GM12878 (cell line): ENCODE results near the gene RIC3. TPM values are rescaled to one million over a fixed set of nuclear protein-coding genes. Genes with fewer than 3 reads are reported as not detected.

Experiments used
- ATAC-seq: fragments of 200-7000 bp; cut with Tn5 transposase; 3 replicates; pipeline ENCODE4 v1.9.1; 2020; ENCODE audit warnings: mild to moderate bottlenecking, moderate library complexity
- BruUV-seq: library from RNA; stranded (reverse); fragments of 400-500 nt; replicated peaks from 2 replicates; lab custom pipeline; 2021; lab: Mats Ljungman, UMichigan
- CTCF ChIA-PET: fragments of 300-600 bp; sonication (Branson Sonifier 250); formaldehyde crosslinking; extraction: SDS; loops from one replicate; lab custom pipeline; 2021; ENCODE audit warnings: inconsistent platforms; lab: Yijun Ruan, JAX
- POLR2A ChIA-PET: fragments of 350-600 bp; formaldehyde crosslinking; extraction: SDS; loops from one replicate; lab custom pipeline; 2021; ENCODE audit warnings: inconsistent platforms; lab: Charles Lee
- RAD21 ChIA-PET: fragments of 300-600 bp; sonication (Branson Sonifier 250); formaldehyde crosslinking; loops from one replicate; lab custom pipeline; 2023; ENCODE audit warnings: antibody characterized with exemption; ENCODE audit not compliant: unreplicated experiment; lab: Charles Lee
- SMC1A ChIA-PET: fragments of 300-600 bp; sonication (Branson Sonifier 250); formaldehyde crosslinking; loops from one replicate; lab custom pipeline; 2023; ENCODE audit not compliant: unreplicated experiment, uncharacterized antibody; lab: Charles Lee
- DNase-seq: peaks from one replicate; pipeline ENCODE4 v3.0.0-alpha.2; 2011; ENCODE audit warnings: low read depth, low spot score
- FAIRE-seq: peaks from 3 replicates; lab custom pipeline; 2011; peaks lifted over from hg19 to GRCh38; lab: Jason Lieb, UNC
- H2AFZ ChIP-seq: 2 replicates; pipeline ENCODE4 v1.6.0; 2011; ENCODE audit warnings: low read depth, low read length, control low read depth; ENCODE audit not compliant: control insufficient read depth
- H3K27ac ChIP-seq: 2 replicates; pipeline ENCODE4 v1.5.1; 2011; ENCODE audit warnings: control low read depth; ENCODE audit not compliant: control insufficient read depth, insufficient read depth
- H3K27me3 ChIP-seq, 2 experiments: replicated peaks in 1 of 2; 2 replicates each; pipeline versions ENCODE4 v1.6.0 to v1.6.1; 2011; ENCODE audit warnings: low read length in 1 of 2; ENCODE audit not compliant: control insufficient read depth in 2 of 2, insufficient read depth in 2 of 2
- H3K36me3 ChIP-seq, 2 experiments: 2 replicates each; pipeline ENCODE4 v1.5.1; 2011; ENCODE audit warnings: low read length in 1 of 2; ENCODE audit not compliant: control insufficient read depth in 2 of 2, insufficient read depth in 2 of 2
- H3K4me1 ChIP-seq: 2 replicates; pipeline ENCODE4 v1.6.1; 2011; ENCODE audit warnings: mild to moderate bottlenecking, low read length, moderate library complexity, mixed read lengths; ENCODE audit not compliant: control insufficient read depth, insufficient read depth
- H3K4me2 ChIP-seq: 2 replicates; pipeline ENCODE4 v1.6.0; 2011; ENCODE audit warnings: control low read depth; ENCODE audit not compliant: control insufficient read depth, insufficient read depth
- H3K4me3 ChIP-seq: fragments of 200-600 bp; sonication (generic); 2 replicates; pipeline ENCODE4 v1.5.1; 2016
- H3K79me2 ChIP-seq: 2 replicates; pipeline ENCODE4 v1.6.0; 2011; ENCODE audit warnings: low read length; ENCODE audit not compliant: control insufficient read depth, insufficient read depth
- H3K9ac ChIP-seq: 2 replicates; pipeline ENCODE4 v1.8.0; 2011; ENCODE audit warnings: low read length, control low read depth, mixed read lengths; ENCODE audit not compliant: control insufficient read depth, insufficient read depth
- H3K9me3 ChIP-seq: replicated peaks from 3 replicates; pipeline ENCODE4 v1.5.1; 2011; ENCODE audit warnings: mild to moderate bottlenecking, low read length; ENCODE audit not compliant: control insufficient read depth, insufficient read depth
- H4K20me1 ChIP-seq: 2 replicates; pipeline ENCODE4 v1.6.0; 2011; ENCODE audit not compliant: control insufficient read depth, insufficient read depth
- CBX3 ChIP-seq: fragments of 200-600 bp; sonication (generic); IDR thresholded peaks from 2 replicates; pipeline ENCODE4 v1.6.1; 2016; ENCODE audit warnings: low read depth, borderline replicate concordance
- CREB1 ChIP-seq: IDR thresholded peaks from 2 replicates; pipeline ENCODE4 v1.6.1; 2012; ENCODE audit warnings: low read depth, mild to moderate bottlenecking, inconsistent platforms
- ESRRA ChIP-seq: IDR thresholded peaks from 2 replicates; pipeline ENCODE4 v1.6.1; 2012; ENCODE audit warnings: mild to moderate bottlenecking, low read length, improper control_type of control experiment
- ETV6 ChIP-seq, 2 experiments: fragments of 450-650 bp in 1 of 2; IDR thresholded peaks in 1 of 2; conservative IDR thresholded peaks in 1 of 2; 2 replicates each; pipeline ENCODE4 v1.6.1; 2014; ENCODE audit warnings: antibody characterized with exemption in 1 of 2, borderline replicate concordance in 1 of 2, low read depth in 1 of 2, mild to moderate bottlenecking in 1 of 2, moderate library complexity in 1 of 2
- EZH2 ChIP-seq: IDR thresholded peaks from 2 replicates; pipeline ENCODE4 v1.6.1; 2012; ENCODE audit warnings: low read depth, mild to moderate bottlenecking, control low read depth, inconsistent platforms, low read length, borderline replicate concordance; ENCODE audit not compliant: control insufficient read depth
- HCFC1 ChIP-seq: fragments of 150-350 bp; IDR thresholded peaks from 2 replicates; pipeline ENCODE4 v1.6.1; 2014; ENCODE audit warnings: low read length
- MTA3 ChIP-seq: IDR thresholded peaks from 2 replicates; pipeline ENCODE4 v1.6.1; 2012; ENCODE audit warnings: low read length, inconsistent platforms, borderline replicate concordance
- MYB ChIP-seq: fragments of 150-350 bp; IDR thresholded peaks from 2 replicates; pipeline ENCODE4 v1.6.1; 2014; ENCODE audit warnings: mild to moderate bottlenecking, low read depth, low read length, borderline replicate concordance
- NFYA ChIP-seq: IDR thresholded peaks from 2 replicates; pipeline ENCODE4 v1.6.1; 2011; ENCODE audit warnings: low read depth, mild to moderate bottlenecking, low read length, improper control_type of control experiment, borderline replicate concordance
- RBBP5 ChIP-seq: fragments of 200-600 bp; sonication (generic); conservative IDR thresholded peaks from 2 replicates; pipeline ENCODE4 v1.6.1; 2016
- SP1 ChIP-seq: IDR thresholded peaks from one replicate; pipeline ENCODE4 v1.6.1; 2011; ENCODE audit warnings: low read depth, low read length
- SPI1 ChIP-seq: IDR thresholded peaks from 2 replicates; pipeline ENCODE4 v1.6.1; 2011; ENCODE audit warnings: low read depth, mild to moderate bottlenecking, low read length, moderate library complexity, borderline replicate concordance; ENCODE audit not compliant: insufficient read depth
- TARDBP ChIP-seq: IDR thresholded peaks from 2 replicates; pipeline ENCODE4 v1.6.1; 2016; ENCODE audit warnings: borderline replicate concordance
- TBL1XR1 ChIP-seq: IDR thresholded peaks from 2 replicates; pipeline ENCODE4 v1.6.1; 2012; ENCODE audit warnings: low read depth, low read length, improper control_type of control experiment
- ZNF24 ChIP-seq: fragments of 450-650 bp; IDR thresholded peaks from 2 replicates; pipeline ENCODE4 v1.6.1; 2017; ENCODE audit warnings: antibody characterized with exemption, mild to moderate bottlenecking
- ZSCAN29 ChIP-seq: fragments of 450-650 bp; IDR thresholded peaks from 2 replicates; pipeline ENCODE4 v1.6.1; 2017; ENCODE audit warnings: mild to moderate bottlenecking, moderate library complexity
- WGBS: methylation state at CpG from one replicate; pipeline ENCODE4 v1.1.6; 2016; ENCODE audit warnings: low lambda C conversion rate; ENCODE audit not compliant: insufficient replicate concordance, insufficient coverage; ENCODE audit errors: missing lambda C conversion rate; 5-methylcytosine and 5-hydroxymethylcytosine counted together
- in situ Hi-C: fragments of 300-500 bp; cut with MboI; formaldehyde crosslinking; loops from 9 replicates; pipeline ENCODE4 v1.14.3; 2018; ENCODE audit warnings: mixed read lengths
- intact Hi-C: fragments of 100-400 bp; cut with micrococcal nuclease; formaldehyde crosslinking; loops from one replicate; pipeline ENCODE4 v1.14.2; 2022; ENCODE audit not compliant: unreplicated experiment
- polyA plus RNA-seq, 11 experiments: library from polyadenylated mRNA; depleted of rRNA in 4 of 11; unstranded in 6 of 11; stranded (reverse) in 5 of 11; fragments of >200 nt; fragmentation: Nextera tagmentation in 4 of 11; fragmentation: Illumina TruSeq in 1 of 11; extraction: Ambion mirVana in 4 of 11; extraction: Trizol in 1 of 11; gene quantifications; 1 replicate in 1 of 11; 2 replicates in 10 of 11; pipeline versions ENCODE4 v1.2.1 to v1.2.3, GENCODE V29; 2011 to 2016; ENCODE audit warnings: inconsistent platforms in 2 of 11, missing spikeins in 2 of 11, low read depth in 1 of 11
- total RNA-seq, 4 experiments: library from RNA; depleted of rRNA in 3 of 4; stranded (reverse); fragments of >200 nt in 3 of 4; fragmentation: Illumina TruSeq in 1 of 4; extraction: Trizol in 1 of 4; gene quantifications; 2 replicates each; pipeline versions ENCODE4 v1.2.1 to v1.2.3, GENCODE V29; 2013 to 2021
- TF ChIP-seq, protein P1 (sequence below): IDR thresholded peaks from 2 replicates; pipeline ENCODE4 v1.6.1; 2012; ENCODE audit warnings: low read length, inconsistent platforms
- TF ChIP-seq, protein P2 (sequence below): fragments of 450-650 bp; IDR thresholded peaks from 2 replicates; pipeline ENCODE4 v1.6.1; 2018; ENCODE audit warnings: borderline replicate concordance, mild to moderate bottlenecking; ENCODE audit not compliant: partially characterized antibody

Gene RIC3
- total and polyA plus RNA-seq, 10 of the 15 experiments (the other 5 are each of a cell fraction or from before 2014, with no cell fraction given) = 0.90 to 8.9 (median 2.2) TPM

DNA sequence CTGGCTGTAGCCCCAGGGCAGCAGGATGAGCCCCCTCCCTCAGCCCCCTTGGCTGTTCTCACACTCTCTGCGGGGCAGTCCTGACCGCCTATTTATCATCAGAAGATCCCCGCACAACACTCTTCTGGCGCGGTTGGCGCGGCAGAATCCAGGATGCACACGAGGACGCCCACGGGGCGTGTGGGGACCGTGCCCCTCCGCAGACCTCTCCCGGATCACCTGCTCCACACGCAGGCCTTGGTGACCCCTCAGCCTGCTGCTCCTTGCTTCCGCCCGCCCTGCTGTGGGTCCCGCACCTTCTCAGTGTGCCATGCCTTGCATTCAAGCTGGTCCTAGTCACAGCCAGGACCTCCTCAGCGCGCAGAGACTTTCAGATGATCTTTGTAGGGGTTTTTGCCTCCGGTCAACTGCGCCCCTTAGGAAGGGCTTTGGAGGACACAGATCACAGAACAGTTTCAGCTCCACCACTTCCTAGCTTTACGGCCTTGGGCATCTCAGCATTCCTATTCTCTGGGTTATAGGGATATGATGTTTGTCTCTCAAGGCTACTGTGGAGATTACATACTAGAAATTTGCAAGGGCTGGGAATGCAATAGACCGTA, 88.7 kb downstream of the RIC3 start:
- Histone ChIP-seq H3K4me3 (no peak overlapping the region), H3K9me3 (no peaks in the 10 kb centered on the region), H3K36me3 (no peaks in the 10 kb centered on the region), H3K79me2 (no peaks in the 10 kb centered on the region), H3K27ac (no peak overlapping the region), H3K4me1 (no peaks in the 10 kb centered on the region), H3K4me2 (no peak overlapping the region), H2AFZ (no peak overlapping the region), H3K9ac (no peak overlapping the region), H4K20me1 (no peaks in the 10 kb centered on the region), H3K27me3 (peaks cover 9 to 18% of the 10 kb centered on the region in 2 experiments)
- ChIA-PET RAD21 (no interaction called here), SMC1A (interaction anchor here (1.5 kb wide), 1 partner anchor 19 kb away, joined by 5 read pairs; no protein-coding TSS in a partner anchor), CTCF (interaction anchor here (1.1 to 1.2 kb wide), 2 partner anchors 13 to 19 kb away, joined by 4 read pairs; no protein-coding TSS in a partner anchor), POLR2A (no interaction called here)
- 77% methylated on average over 24 of the region's 24 CpGs for WGBS
- TF ChIP-seq ZSCAN29 (no peak), CBX3 (no peak), RBBP5 (no peak), SP1 (no peak), MYB (no peak), MTA3 (no peak), CREB1 (no peak), ETV6 (conservative IDR thresholded peaks at IDR 0.05 in 1 of 2, IDR thresholded peaks at IDR 0.05 in 1 of 2; ENCODE audit: borderline replicate concordance in 1 of 2, low read depth in 1 of 2) (no peak), SPI1 (no peak), TBL1XR1 (no peak), HCFC1 (no peak), ZNF24 (no peak), EZH2 (no peak), NFYA (no peak), TARDBP (no peak), ESRRA (no peak)
- TF ChIP-seq, protein P1, sequence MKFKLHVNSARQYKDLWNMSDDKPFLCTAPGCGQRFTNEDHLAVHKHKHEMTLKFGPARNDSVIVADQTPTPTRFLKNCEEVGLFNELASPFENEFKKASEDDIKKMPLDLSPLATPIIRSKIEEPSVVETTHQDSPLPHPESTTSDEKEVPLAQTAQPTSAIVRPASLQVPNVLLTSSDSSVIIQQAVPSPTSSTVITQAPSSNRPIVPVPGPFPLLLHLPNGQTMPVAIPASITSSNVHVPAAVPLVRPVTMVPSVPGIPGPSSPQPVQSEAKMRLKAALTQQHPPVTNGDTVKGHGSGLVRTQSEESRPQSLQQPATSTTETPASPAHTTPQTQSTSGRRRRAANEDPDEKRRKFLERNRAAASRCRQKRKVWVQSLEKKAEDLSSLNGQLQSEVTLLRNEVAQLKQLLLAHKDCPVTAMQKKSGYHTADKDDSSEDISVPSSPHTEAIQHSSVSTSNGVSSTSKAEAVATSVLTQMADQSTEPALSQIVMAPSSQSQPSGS = no peak
- TF ChIP-seq, protein P2, sequence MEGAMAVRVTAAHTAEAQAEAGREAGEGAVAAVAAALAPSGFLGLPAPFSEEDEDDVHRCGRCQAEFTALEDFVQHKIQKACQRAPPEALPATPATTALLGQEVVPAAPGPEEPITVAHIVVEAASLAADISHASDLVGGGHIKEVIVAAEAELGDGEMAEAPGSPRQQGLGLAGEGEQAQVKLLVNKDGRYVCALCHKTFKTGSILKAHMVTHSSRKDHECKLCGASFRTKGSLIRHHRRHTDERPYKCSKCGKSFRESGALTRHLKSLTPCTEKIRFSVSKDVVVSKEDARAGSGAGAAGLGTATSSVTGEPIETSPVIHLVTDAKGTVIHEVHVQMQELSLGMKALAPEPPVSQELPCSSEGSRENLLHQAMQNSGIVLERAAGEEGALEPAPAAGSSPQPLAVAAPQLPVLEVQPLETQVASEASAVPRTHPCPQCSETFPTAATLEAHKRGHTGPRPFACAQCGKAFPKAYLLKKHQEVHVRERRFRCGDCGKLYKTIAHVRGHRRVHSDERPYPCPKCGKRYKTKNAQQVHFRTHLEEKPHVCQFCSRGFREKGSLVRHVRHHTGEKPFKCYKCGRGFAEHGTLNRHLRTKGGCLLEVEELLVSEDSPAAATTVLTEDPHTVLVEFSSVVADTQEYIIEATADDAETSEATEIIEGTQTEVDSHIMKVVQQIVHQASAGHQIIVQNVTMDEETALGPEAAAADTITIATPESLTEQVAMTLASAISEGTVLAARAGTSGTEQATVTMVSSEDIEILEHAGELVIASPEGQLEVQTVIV = no peak
- DNase-seq (no peak), ATAC-seq (no peak), FAIRE-seq (no peak)
- intact Hi-C loops (no loop called here), in situ Hi-C loops (no loop called here)
- BruUV-seq = no TSS peak
